ENCODE data around the gene CD79A. TPM values are rescaled to one million over a fixed set of nuclear protein-coding genes. Genes with fewer than 3 reads are reported as not detected.

The CD79A gene
- total RNA-seq, 2 donors from 2014 or later: 3.9 to 13.7 TPM

DNA sequence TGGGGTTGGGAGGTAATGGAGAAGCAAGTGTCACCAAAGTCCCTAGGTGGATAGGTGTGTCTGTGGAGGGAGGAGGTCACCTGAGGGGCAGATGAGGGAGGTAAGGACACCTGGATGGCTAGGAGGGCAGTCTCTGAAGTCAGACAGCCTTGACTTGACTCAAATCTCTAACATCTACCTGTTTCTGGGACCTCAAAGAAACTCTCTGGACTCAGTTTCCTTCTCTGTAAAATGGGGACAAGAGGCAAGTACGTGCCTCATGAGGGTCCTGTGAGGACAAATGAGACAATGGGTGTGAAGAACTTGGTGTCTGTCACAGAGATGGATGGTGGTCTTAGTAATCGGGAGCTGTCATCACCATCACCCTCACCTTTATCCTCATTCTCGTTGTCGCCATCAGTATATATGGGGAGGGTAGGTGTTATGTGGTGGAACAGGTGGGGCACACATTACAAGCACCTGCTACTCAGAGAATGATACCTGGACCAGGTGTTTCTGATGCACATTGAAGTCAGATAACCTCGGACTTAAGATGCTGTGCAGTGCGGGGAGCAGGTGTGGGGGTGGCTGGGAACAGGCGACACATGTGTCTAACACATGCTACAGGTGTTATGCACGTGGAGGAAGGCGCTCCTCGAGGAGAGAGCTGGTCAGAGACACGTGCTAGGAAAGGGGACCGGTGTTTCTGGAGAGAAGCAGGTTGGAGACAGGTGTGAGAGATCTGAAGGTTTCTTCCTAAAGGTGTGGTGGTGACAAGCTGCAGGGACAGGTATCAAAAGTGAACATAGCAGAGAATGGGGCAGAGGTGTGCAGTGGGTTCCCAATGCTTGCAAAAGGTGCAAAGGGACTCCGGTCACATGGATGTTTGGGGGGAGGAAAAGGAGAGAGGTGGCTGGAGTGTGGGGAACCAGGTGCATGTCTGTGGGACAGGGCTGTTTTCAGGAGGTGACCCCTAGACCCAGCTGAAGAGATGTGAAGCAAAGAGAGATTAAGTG, 47.4 kb downstream of the CD79A start:
- ATAC-seq: no peak

GRCh38 chr19:41925208-41926003, 48.3 kb downstream of the CD79A start:
- intact Hi-C loops (cut with DNase I, micrococcal nuclease): no loop called here
- ATAC-seq: no peak
- no peak for DNase-seq

More for the DNA sequence above, 47.4 kb downstream of the CD79A start:
- no peak for DNase-seq
- intact Hi-C loops (cut with DNase I, micrococcal nuclease): no loop called here

- intact Hi-C loops (cut with DNase I, micrococcal nuclease): no loop called here
- no peak for ATAC-seq
- no peak for DNase-seq
Measured at GRCh38 chr19:41926028-41926762, 49.1 kb downstream of the CD79A start.

- DNase-seq: no peak
- no peak for ATAC-seq
- intact Hi-C loops (cut with DNase I, micrococcal nuclease): no loop called here
Measured at GRCh38 chr19:41926763-41927496, 49.9 kb downstream of the CD79A start.

- intact Hi-C loops (cut with DNase I, micrococcal nuclease): no loop called here
- ATAC-seq (no peak), DNase-seq (no peak)
Measured at GRCh38 chr19:41927497-41928192, 50.6 kb downstream of the CD79A start.

GRCh38 chr19:41928221-41928683, 51.2 kb downstream of the CD79A start, which contains the start of gene ERFL:
Gene ERFL, minus strand, starts transcription at chr19:41928449. Its CDS starts 15,530 bp downstream, at chr19:41912919.
- ATAC-seq (peak; percentile 50), DNase-seq (peak in 1 of 2 donors; percentile 32)
- intact Hi-C loops (cut with DNase I, micrococcal nuclease): no loop called here

- DNase-seq: peak in 1 of 2 donors; percentile 47
- ATAC-seq: peak; percentile 73
- intact Hi-C loops (cut with DNase I, micrococcal nuclease): no loop called here
Measured at GRCh38 chr19:41928754-41929535, 51.9 kb downstream of the CD79A start.

GRCh38 chr19:41929536-41930071, 52.5 kb downstream of the CD79A start:
- no peak for ATAC-seq
- DNase-seq: no peak
- intact Hi-C loops (cut with DNase I, micrococcal nuclease): loop anchor here in 1 of 2 donors (10.0 kb wide), 1 partner anchor 55 kb away; the partner anchor contains the start of gene CD79A

DNA sequence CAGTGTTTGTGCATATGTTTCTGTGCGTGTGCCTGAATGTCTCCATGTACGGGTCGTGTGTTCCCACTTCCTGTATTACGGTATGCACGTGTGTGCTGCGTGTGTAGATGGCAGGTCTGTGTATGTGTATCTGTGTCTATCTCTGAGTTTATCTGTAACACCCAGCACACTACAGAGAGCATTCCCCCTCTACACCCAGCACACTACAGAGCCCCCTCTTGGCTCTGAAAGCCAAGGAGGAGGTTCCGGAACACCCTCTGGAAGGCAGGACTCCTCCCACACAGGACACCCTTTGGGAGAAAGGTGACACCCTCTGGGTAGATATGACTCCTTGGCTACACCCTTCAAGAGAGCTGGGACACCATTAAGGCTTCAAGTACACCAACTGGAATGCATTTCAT, 53.2 kb downstream of the CD79A start:
- intact Hi-C loops (cut with DNase I, micrococcal nuclease): loop anchor here in 1 of 2 donors (10.0 kb wide), 1 partner anchor 56 kb away; the partner anchor contains the start of gene CD79A
- no peak for DNase-seq
- ATAC-seq: no peak

Small RNA genes within 50 kb of the gene (microRNA-seq; reads per million reads assigned to microRNA genes)
- gene MIR6797: 0 to 1.1 reads per million in 2 donors

Other genes starting within 250 kb of the CD79A start
- gene CEACAM7, start 189.0 kb upstream of the CD79A start, total RNA-seq: 1,000 to 10,000 TPM; 2,049 to 2,156 TPM
- 1,000 to 10,000 TPM; 4,350 to 5,481 TPM for gene CEACAM5, start 168.7 kb upstream of the CD79A start, total RNA-seq
- 100 to 1,000 TPM; 485 to 596 TPM for gene CEACAM6, start 121.7 kb upstream of the CD79A start, total RNA-seq
- 1 to 10 TPM; 1.2 to 4.8 TPM for gene CEACAM3, start 80.7 kb upstream of the CD79A start, total RNA-seq
- not detected for gene LYPD4, start 32.6 kb upstream of the CD79A start, total RNA-seq
- not detected for gene DMRTC2, start 32.2 kb upstream of the CD79A start, total RNA-seq
- gene RPS19, start 17.0 kb upstream of the CD79A start, total RNA-seq: 1,000 to 10,000 TPM; 1,474 to 1,504 TPM
- gene ARHGEF1, start 5.9 kb downstream of the CD79A start, total RNA-seq: 10 to 100 TPM; 87.8 to 93.6 TPM
- gene ERFL, start 51.2 kb downstream of the CD79A start, total RNA-seq: 1 to 10 TPM; 1.1 to 1.7 TPM
- gene RABAC1, start 82.0 kb downstream of the CD79A start, total RNA-seq: 100 to 1,000 TPM; 177 to 196 TPM
- 1 to 10 TPM; 1.2 to 1.6 TPM for gene ATP1A3, start 117.0 kb downstream of the CD79A start, total RNA-seq
- gene GRIK5, start 192.9 kb downstream of the CD79A start, total RNA-seq: 1 to 10 TPM; 1.0 to 2.6 TPM
- 10 to 100 TPM; 11.0 to 14.0 TPM for gene ZNF574, start 198.9 kb downstream of the CD79A start, total RNA-seq